IMR-90 (cell line): Measurements from ENCODE around the gene PDCD1.

Source experiments
- CTCF ChIP-seq: conservative IDR thresholded peaks from 2 replicates; pipeline ENCODE4 v1.5.1; 2012; ENCODE audit warnings: mild to moderate bottlenecking, low read depth, low read length, improper control_type of control experiment
- FOS ChIP-seq: fragments of 150-350 bp; IDR thresholded peaks from 2 replicates; pipeline ENCODE4 v1.6.1; 2016; ENCODE audit warnings: low read depth, low read length
- MAFK ChIP-seq: IDR thresholded peaks from 2 replicates; pipeline ENCODE4 v1.6.1; 2012; ENCODE audit warnings: low read depth, low read length, improper control_type of control experiment
- MXI1 ChIP-seq: IDR thresholded peaks from 2 replicates; pipeline ENCODE4 v1.6.1; 2012; ENCODE audit warnings: low read depth, mild to moderate bottlenecking, low read length, moderate library complexity, borderline replicate concordance
- RFX5 ChIP-seq: IDR thresholded peaks from 2 replicates; pipeline ENCODE4 v1.8.0; 2012; ENCODE audit warnings: low read depth, mild to moderate bottlenecking, low read length, moderate library complexity

DNA sequence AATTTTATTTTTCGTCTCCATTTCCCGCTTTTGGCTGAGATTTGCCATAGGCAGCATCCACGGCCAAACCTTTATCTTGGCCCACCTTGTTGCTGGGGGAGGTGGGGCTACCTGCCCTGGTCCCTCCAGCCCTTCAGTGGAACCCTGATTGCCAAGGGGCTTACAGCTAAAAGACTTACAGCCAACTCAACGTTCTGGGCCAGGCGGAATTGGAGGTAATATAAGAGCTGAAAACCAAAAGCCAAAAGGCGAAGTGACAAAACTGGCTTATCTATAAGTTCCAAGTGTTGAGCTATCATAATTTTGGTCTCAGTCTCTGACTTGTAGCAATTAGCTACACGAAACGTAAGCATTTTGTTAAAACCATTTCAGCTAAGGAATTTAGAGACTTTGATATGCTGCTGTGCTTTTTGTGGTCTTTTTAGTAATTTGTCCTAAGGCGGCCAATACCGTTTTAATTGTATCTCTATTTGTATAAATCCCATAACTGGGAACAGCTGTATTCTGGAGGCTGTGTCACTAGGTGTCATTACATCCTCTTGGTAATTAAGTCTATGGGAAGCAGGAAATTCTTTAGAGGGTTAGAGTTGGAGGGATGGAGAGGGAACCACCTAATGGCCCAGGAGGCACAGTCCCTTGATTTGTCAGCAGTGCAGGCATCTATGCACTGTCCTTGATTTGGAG lies 24.0 kb downstream of the PDCD1 start:
- TF ChIP-seq MAFK (no peak), CTCF (no peak), RFX5 (no peak), FOS (no peak), MXI1 (no peak)
